Stimulated activated naive B cell treated with anti-CD40 and anti-IgM and Interleukin-4, amounts not matched to agents 10 μg/mL and 1 μg/mL and 100 μg/mL, for 72 hours (primary cell): Measurements from ENCODE around the gene CBLB.

Experiments used
- ATAC-seq, 2 donors: fragments of 150-1000 bp; cut with Tn5 transposase; replicated peaks; 2 replicates each; pipeline ENCODE4 v1.10.0; 2021; ENCODE audit warnings: moderate library complexity in 1 of 2
- DNase-seq: peaks from one replicate; pipeline ENCODE4 v3.0.0; 2021
- H3K27ac Mint-ChIP-seq: one replicate; pipeline ENCODE4 v1.8.0; 2022; ENCODE audit warnings: mild to moderate bottlenecking, mixed read lengths
- H3K27me3 Mint-ChIP-seq, 2 donors: one replicate each; pipeline ENCODE4 v1.8.0; 2022; ENCODE audit warnings: mixed read lengths in 2 of 2
- H3K36me3 Mint-ChIP-seq, 2 donors: one replicate each; pipeline ENCODE4 v1.8.0; 2022; ENCODE audit warnings: mixed read lengths in 2 of 2, mild to moderate bottlenecking in 1 of 2
- H3K4me1 Mint-ChIP-seq, 2 donors: one replicate each; pipeline ENCODE4 v1.8.0; 2022; ENCODE audit warnings: mixed read lengths in 2 of 2, mild to moderate bottlenecking in 1 of 2
- H3K4me3 Mint-ChIP-seq, 2 donors: one replicate each; pipeline ENCODE4 v1.8.0; 2022; ENCODE audit warnings: mild to moderate bottlenecking in 2 of 2, mixed read lengths in 2 of 2, moderate library complexity in 1 of 2
- H3K9me3 Mint-ChIP-seq, 2 donors: one replicate each; pipeline ENCODE4 v1.8.0; 2022; ENCODE audit warnings: mixed read lengths in 2 of 2, mild to moderate bottlenecking in 1 of 2

Gene CBLB

DNA sequence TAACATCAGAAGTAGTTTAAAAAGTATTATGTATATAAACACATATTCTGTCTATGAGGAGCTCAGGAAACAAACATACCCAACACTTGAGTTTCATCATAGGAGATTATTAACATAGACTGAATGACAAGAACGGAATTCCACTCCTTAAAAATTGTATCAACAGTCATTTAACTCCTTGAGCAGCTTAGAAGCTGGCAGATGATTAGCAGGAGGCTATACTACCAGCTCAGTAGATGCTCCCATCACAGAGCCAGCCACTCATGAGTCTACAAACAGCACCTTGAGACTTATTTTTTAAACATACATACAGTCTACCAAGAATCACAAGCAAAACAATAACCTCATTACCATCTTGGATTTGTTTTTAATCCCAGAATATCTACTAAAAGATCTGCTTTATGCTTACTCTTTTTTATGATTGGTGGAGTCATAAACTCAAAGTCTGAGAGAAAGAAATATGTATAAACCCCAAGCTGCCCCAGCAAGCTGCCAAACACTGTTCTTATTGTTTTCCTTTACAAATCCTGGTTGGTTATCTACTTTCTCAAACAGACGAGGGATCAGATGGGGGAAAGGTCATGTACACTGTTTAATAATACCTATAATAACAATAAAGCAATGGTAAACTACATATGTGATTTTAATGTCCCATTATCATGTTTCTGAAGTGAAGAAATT is 59.5 kb downstream of the CBLB start:
- Mint-ChIP-seq H3K27ac (no peak overlapping the region), H3K36me3 (peaks cover 6 to 8% of the 10 kb centered on the region in 2 donors), H3K4me1 (peaks cover 19 to 38% of the 10 kb centered on the region in 2 donors), H3K4me3 (no peak overlapping the region), H3K9me3 (peaks cover 3 to 4% of the 10 kb centered on the region in 2 donors), H3K27me3 (no peaks in the 10 kb centered on the region)
- DNase-seq (no peak), ATAC-seq (no peak)

DNA sequence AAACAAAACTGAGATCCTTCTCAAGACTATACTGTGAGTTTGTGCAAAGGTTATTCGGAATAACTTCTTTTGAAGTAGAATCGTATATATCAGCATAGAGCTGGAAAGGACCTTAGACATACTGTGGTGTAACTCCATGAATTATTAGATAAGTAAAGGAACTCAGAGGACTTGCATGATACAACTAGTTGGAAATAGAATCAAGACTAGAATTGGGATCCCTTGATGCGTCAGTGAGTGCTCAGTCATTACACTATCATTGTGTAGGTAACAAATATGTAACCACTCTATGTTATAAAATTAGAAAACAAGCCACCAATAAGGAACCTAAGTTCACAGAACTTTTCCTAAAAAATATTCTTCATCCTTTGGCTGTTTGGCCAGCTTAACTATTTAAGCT is 61.1 kb downstream of the CBLB start:
- no peak for ATAC-seq
- Mint-ChIP-seq H3K4me3 (no peak overlapping the region), H3K36me3 (peaks cover 6 to 9% of the 10 kb centered on the region in 2 donors), H3K27ac (no peak overlapping the region), H3K27me3 (no peaks in the 10 kb centered on the region), H3K9me3 (peaks cover 3 to 4% of the 10 kb centered on the region in 2 donors), H3K4me1 (peaks cover 18 to 45% of the 10 kb centered on the region in 2 donors)
- no peak for DNase-seq

DNA sequence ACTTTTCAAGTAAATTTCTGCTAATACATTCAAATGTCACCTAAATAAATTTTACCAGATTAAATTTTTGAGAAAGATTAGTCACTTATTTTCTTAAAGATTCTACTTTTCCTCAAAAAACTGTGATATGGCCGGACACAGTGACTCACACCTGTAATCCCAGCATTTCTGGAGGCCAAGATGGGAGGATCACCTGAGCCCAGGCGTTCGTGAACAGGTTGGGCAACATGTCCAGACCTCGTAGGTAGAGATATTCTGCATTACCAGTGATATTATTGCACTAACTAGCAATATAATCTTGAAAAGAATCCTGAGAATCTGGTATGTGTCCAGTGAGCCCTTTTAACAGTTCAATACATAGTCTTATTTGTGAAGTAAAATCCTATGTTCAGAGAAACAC is 61.7 kb downstream of the CBLB start:
- H3K9me3 Mint-ChIP-seq: peaks cover 3 to 4% of the 10 kb centered on the region in 2 donors
- H3K36me3 Mint-ChIP-seq: peaks cover 6 to 8% of the 10 kb centered on the region in 2 donors
- H3K4me1 Mint-ChIP-seq: peaks cover 20 to 46% of the 10 kb centered on the region in 2 donors
- no peak for DNase-seq
- H3K27ac Mint-ChIP-seq: no peak overlapping the region
- H3K4me3 Mint-ChIP-seq: no peak overlapping the region
- no peak for ATAC-seq
- no peaks in the 10 kb centered on the region for H3K27me3 Mint-ChIP-seq

DNA sequence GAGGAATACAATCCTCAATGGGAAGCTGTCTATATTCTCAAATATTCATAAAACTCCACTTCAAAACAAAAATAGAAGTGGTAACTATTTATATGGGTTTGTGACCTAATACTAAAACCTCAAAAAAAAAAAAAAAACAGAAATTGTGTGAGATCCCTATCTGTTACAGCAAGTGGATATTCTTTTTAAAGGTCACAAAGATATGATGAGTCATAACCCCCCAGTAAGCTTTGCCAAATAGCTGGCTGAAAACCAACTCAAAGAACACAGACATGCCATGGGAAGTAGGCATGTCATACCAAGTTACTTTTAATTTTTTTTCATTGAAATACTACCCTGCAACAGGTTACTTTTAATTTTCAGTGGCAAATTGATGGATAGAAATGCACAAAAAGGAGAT is 62.5 kb downstream of the CBLB start:
- no peak overlapping the region for H3K4me3 Mint-ChIP-seq
- H3K27ac Mint-ChIP-seq: peak overlapping the region; percentile 14
- ATAC-seq (peak; percentile 73 to 78), DNase-seq (no peak)
- peaks cover 3 to 4% of the 10 kb centered on the region in 2 donors for H3K9me3 Mint-ChIP-seq
- H3K36me3 Mint-ChIP-seq: peaks cover 6 to 8% of the 10 kb centered on the region in 2 donors
- H3K27me3 Mint-ChIP-seq: no peaks in the 10 kb centered on the region
- peaks cover 23 to 46% of the 10 kb centered on the region in 2 donors for H3K4me1 Mint-ChIP-seq

DNA sequence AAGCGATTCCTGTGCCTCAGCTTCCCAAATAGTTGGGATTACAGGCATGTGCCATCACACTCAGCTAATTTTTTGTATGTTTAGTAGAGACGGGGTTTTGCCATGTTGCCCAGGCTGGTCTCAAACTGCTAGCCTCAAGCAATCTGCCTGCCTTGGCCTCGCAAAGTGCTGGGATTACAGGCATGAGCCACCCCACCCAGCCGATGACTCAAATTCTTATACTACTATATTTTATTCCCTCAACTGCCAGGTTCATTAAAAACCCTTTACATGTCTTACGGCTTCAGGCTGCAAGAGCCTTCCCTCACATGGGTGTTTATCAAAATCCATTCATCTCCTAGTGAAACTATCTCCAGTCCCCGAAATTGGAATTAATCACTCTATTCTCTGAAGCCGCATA is 63.4 kb downstream of the CBLB start:
- no peaks in the 10 kb centered on the region for H3K27me3 Mint-ChIP-seq
- peaks cover 26 to 49% of the 10 kb centered on the region in 2 donors for H3K4me1 Mint-ChIP-seq
- H3K36me3 Mint-ChIP-seq: peaks cover 6 to 8% of the 10 kb centered on the region in 2 donors
- H3K27ac Mint-ChIP-seq: peak overlapping the region; percentile 39
- H3K4me3 Mint-ChIP-seq: no peak overlapping the region
- peaks cover 3 to 4% of the 10 kb centered on the region in 2 donors for H3K9me3 Mint-ChIP-seq
- no peak for DNase-seq
- ATAC-seq: no peak

GRCh38 chr3:105802118-105802706 is 66.6 kb downstream of the CBLB start:
- Mint-ChIP-seq H3K27ac (peak overlapping the region; percentile 59), H3K9me3 (peaks cover 3 to 4% of the 10 kb centered on the region in 2 donors), H3K4me1 (peaks cover 38 to 73% of the 10 kb centered on the region in 2 donors), H3K4me3 (peak overlapping the region in 1 of 2 donors; percentile 46), H3K27me3 (no peaks in the 10 kb centered on the region), H3K36me3 (peaks cover 6 to 8% of the 10 kb centered on the region in 2 donors)
- ATAC-seq (no peak), DNase-seq (no peak)

- Mint-ChIP-seq H3K4me3 (peak overlapping the region in 1 of 2 donors; percentile 46), H3K27ac (peak overlapping the region; percentile 75), H3K27me3 (no peaks in the 10 kb centered on the region), H3K36me3 (peaks cover 6 to 8% of the 10 kb centered on the region in 2 donors), H3K4me1 (peaks cover 46 to 79% of the 10 kb centered on the region in 2 donors), H3K9me3 (peaks cover 3 to 4% of the 10 kb centered on the region in 2 donors)
- peak; percentile 66 to 69 for ATAC-seq
- no peak for DNase-seq
These were observed 67.4 kb downstream of the CBLB start for GRCh38 chr3:105801397-105801796.

GRCh38 chr3:105800320-105800719 is 68.5 kb downstream of the CBLB start:
- H3K4me1 Mint-ChIP-seq: peaks cover 44 to 76% of the 10 kb centered on the region in 2 donors
- peaks cover 3 to 4% of the 10 kb centered on the region in 2 donors for H3K9me3 Mint-ChIP-seq
- DNase-seq (no peak), ATAC-seq (no peak)
- H3K27me3 Mint-ChIP-seq: no peaks in the 10 kb centered on the region
- no peak overlapping the region for H3K27ac Mint-ChIP-seq
- H3K36me3 Mint-ChIP-seq: peaks cover 6 to 8% of the 10 kb centered on the region in 2 donors
- no peak overlapping the region for H3K4me3 Mint-ChIP-seq

DNA sequence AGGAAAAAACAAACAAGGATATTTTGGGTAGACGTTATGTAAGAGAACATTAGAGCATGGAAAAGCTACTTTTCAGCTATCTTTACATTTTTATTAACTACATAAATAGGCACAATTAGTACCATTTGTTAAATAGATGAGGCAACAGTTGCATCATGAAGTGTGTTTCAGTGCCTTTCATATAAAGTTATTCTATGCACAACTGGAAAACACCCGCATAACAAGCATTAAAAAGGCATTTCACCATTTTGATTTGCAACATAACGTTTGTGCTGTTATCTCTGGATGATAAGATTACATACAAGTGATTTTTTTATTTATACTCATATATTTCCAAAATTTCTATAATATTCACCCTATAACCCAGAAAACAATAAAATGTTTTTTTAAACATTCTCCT is 69.5 kb downstream of the CBLB start:
- Mint-ChIP-seq H3K27ac (no peak overlapping the region), H3K27me3 (no peaks in the 10 kb centered on the region), H3K4me3 (no peak overlapping the region), H3K4me1 (peaks cover 40 to 68% of the 10 kb centered on the region in 2 donors), H3K36me3 (peaks cover 0 to 2% of the 10 kb centered on the region in 2 donors), H3K9me3 (no peaks in the 10 kb centered on the region)
- ATAC-seq (no peak), DNase-seq (no peak)

DNA sequence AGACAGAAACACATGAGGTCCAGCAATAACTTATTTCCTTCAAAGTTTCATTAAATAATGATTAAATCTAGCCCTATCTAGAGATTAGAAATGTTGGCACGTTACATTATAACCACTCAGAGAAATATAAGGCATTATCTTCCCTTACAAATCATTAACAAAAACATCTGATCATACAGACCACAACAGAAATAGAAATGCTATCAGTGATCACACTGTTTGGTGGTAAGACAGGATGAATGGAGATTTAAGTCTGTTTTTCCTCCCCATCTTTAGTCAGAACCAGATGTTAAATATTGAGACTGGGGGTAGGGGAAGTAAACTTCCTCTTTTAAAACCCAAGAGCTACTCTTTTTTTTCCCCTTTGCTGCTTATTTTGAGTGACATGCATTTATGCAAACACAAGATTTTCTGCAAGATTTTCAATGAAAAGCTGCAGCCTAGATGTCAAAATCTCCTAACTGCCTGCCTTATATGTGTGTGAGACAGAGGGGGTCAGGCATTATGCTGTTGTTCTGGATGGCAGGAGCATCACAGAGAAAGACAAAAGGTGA is 70.4 kb downstream of the CBLB start:
- ATAC-seq (peak; percentile 91 to 94), DNase-seq (no peak)
- Mint-ChIP-seq H3K9me3 (no peaks in the 10 kb centered on the region), H3K27ac (peak overlapping the region; percentile 27), H3K4me1 (peaks cover 40 to 69% of the 10 kb centered on the region in 2 donors), H3K4me3 (peak overlapping the region; percentile 33 to 65), H3K36me3 (peaks cover 0 to 2% of the 10 kb centered on the region in 2 donors), H3K27me3 (no peaks in the 10 kb centered on the region)

DNA sequence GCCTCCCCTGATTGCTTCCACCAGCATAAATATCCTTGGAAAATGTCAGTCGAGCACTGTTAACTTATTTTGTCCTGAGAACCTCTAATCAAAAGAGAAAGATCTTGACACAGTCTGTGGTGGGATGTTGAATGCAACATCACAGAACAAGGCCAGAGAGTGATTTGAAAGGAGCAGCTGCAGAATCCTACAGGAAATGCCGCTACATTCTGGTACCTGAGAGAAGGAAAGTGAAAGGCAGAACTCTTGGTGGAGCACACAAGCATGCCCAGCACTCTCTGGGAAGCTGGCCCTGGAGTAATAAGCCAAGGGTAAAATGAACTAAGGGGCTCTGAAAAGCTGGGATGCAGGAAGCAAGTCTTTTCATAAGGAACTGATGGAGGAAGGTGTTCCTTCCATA is 75.8 kb downstream of the CBLB start:
- peaks cover 0 to 3% of the 10 kb centered on the region in 2 donors for H3K36me3 Mint-ChIP-seq
- ATAC-seq: no peak
- H3K4me1 Mint-ChIP-seq: peaks cover 33 to 46% of the 10 kb centered on the region in 2 donors
- no peak for DNase-seq
- H3K27ac Mint-ChIP-seq: no peak overlapping the region
- no peaks in the 10 kb centered on the region for H3K9me3 Mint-ChIP-seq
- no peaks in the 10 kb centered on the region for H3K27me3 Mint-ChIP-seq
- H3K4me3 Mint-ChIP-seq: no peak overlapping the region

DNA sequence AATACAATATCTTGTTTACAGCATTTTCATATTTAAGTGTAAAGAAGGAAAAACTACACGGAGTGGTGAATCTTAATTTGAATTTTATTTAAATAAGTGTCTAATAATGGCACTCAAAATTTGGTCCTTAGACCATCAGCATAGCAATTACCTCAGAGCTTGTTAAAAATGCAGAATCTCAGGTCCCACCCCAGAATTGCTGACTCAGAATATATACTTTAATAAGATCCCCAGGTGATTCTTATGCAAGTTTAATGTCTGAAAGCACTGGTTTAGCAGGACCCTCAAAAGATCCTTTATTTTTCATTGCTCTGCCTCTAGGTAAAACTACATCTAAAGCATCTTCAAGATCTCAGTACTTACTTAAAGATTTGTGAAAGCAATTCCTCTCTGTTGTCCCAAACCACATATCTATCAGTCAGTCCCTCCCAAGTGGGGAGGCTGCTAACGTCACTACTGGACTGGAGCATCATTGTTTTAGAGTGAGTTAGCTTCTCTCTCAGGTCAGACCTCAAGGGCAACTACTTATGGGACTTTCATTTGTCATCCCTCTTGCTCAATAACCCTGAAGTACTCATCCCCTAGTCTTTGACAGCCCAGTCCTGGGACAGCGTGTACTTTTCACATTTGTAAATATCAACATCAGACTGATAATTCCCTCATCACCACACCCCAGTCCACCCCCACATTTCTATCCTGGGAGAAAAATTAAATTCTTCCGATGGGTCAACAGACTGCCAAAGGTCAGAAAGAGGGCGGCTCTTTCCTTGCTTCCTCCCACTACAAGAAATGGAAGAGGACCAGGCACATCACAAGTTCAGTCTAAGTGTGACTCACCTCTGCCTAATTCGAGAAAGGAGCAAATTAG is 76.7 kb downstream of the CBLB start:
- Mint-ChIP-seq H3K9me3 (no peaks in the 10 kb centered on the region), H3K4me1 (peaks cover 27 to 39% of the 10 kb centered on the region in 2 donors), H3K27me3 (no peaks in the 10 kb centered on the region), H3K4me3 (no peak overlapping the region), H3K27ac (no peak overlapping the region), H3K36me3 (peaks cover 0 to 3% of the 10 kb centered on the region in 2 donors)
- no peak for DNase-seq
- no peak for ATAC-seq

GRCh38 chr3:105791131-105791530 is 77.7 kb downstream of the CBLB start:
- Mint-ChIP-seq H3K4me3 (no peak overlapping the region), H3K4me1 (peaks cover 17 to 33% of the 10 kb centered on the region in 2 donors), H3K27ac (no peak overlapping the region), H3K9me3 (no peaks in the 10 kb centered on the region), H3K36me3 (peaks cover 0 to 3% of the 10 kb centered on the region in 2 donors), H3K27me3 (no peaks in the 10 kb centered on the region)
- ATAC-seq: no peak
- DNase-seq: no peak

GRCh38 chr3:105790534-105790933 is 78.3 kb downstream of the CBLB start:
- no peaks in the 10 kb centered on the region for H3K27me3 Mint-ChIP-seq
- H3K4me3 Mint-ChIP-seq: no peak overlapping the region
- peaks cover 0 to 3% of the 10 kb centered on the region in 2 donors for H3K36me3 Mint-ChIP-seq
- no peak for DNase-seq
- peaks cover 17 to 34% of the 10 kb centered on the region in 2 donors for H3K4me1 Mint-ChIP-seq
- ATAC-seq: no peak
- no peak overlapping the region for H3K27ac Mint-ChIP-seq
- H3K9me3 Mint-ChIP-seq: no peaks in the 10 kb centered on the region
